K562 (cell line): ENCODE measurements around the gene C4BPB. TPM values are rescaled to one million over a fixed set of nuclear protein-coding genes. Genes with fewer than 3 reads are reported as not detected.

ENCODE experiments used
- BRD9 ChIP-seq: fragments of 450-650 bp; IDR thresholded peaks from 2 replicates; pipeline ENCODE4 v1.6.1; 2018; ENCODE audit warnings: low read depth; ENCODE audit not compliant: partially characterized antibody
- CC2D1A ChIP-seq: fragments of 450-650 bp; IDR thresholded peaks from 2 replicates; pipeline ENCODE4 v1.6.1; 2017; ENCODE audit warnings: mild to moderate bottlenecking
- DPF2 ChIP-seq: fragments of 450-650 bp; IDR thresholded peaks from 2 replicates; pipeline ENCODE4 v1.6.1; 2016
- FOXP4 ChIP-seq: sonication (generic); formaldehyde crosslinking; IDR thresholded peaks from 2 replicates; pipeline ENCODE4 v1.8.0; 2022; ENCODE audit warnings: mild to moderate bottlenecking, missing genetic modification reagents, borderline replicate concordance
- L3MBTL2 ChIP-seq: fragments of 450-650 bp; IDR thresholded peaks from 2 replicates; pipeline ENCODE4 v1.6.1; 2016; ENCODE audit warnings: mild to moderate bottlenecking, moderate library complexity
- MAFG ChIP-seq: fragments of 450-650 bp; conservative IDR thresholded peaks from 2 replicates; pipeline ENCODE4 v1.6.1; 2016; ENCODE audit warnings: missing genetic modification characterization, missing compliant biosample characterization
- MAZ ChIP-seq, 2 experiments: fragments of 450-650 bp in 1 of 2; sonication (generic) in 1 of 2; formaldehyde crosslinking; IDR thresholded peaks in 1 of 2; conservative IDR thresholded peaks in 1 of 2; 2 replicates each; pipeline versions ENCODE4 v1.4.0 to v1.5.0; 2020; ENCODE audit warnings: mild to moderate bottlenecking in 1 of 2, missing genetic modification reagents in 1 of 2
- MEIS2 ChIP-seq: fragments of 450-650 bp; IDR thresholded peaks from 2 replicates; pipeline ENCODE4 v1.6.1; 2014; ENCODE audit warnings: mild to moderate bottlenecking; ENCODE audit not compliant: partially characterized antibody
- MTA3 ChIP-seq: fragments of 450-650 bp; formaldehyde crosslinking; IDR thresholded peaks from 2 replicates; pipeline ENCODE4 v1.6.1; 2017; ENCODE audit warnings: mild to moderate bottlenecking, borderline replicate concordance
- MYBL2 ChIP-seq, 2 experiments: fragments of 450-650 bp in 1 of 2; sonication (generic) in 1 of 2; formaldehyde crosslinking in 1 of 2; IDR thresholded peaks; 2 replicates each; pipeline versions ENCODE4 v1.6.1 to v1.8.1; 2017 to 2022; ENCODE audit warnings: borderline replicate concordance in 1 of 2, inconsistent platforms in 1 of 2, low read depth in 1 of 2, mild to moderate bottlenecking in 1 of 2, missing genetic modification reagents in 1 of 2, moderate library complexity in 1 of 2
- NBN ChIP-seq: fragments of 450-650 bp; IDR thresholded peaks from 2 replicates; pipeline ENCODE4 v1.6.1; 2016; ENCODE audit warnings: low read depth, mild to moderate bottlenecking
- NR2C1 ChIP-seq, 2 experiments: fragments of 450-650 bp; IDR thresholded peaks; 2 replicates each; pipeline ENCODE4 v1.6.1; 2017; ENCODE audit warnings: mild to moderate bottlenecking in 2 of 2, antibody characterized with exemption in 1 of 2, inconsistent platforms in 1 of 2, missing compliant biosample characterization in 1 of 2, missing genetic modification characterization in 1 of 2
- SMARCE1 ChIP-seq: fragments of 450-650 bp; IDR thresholded peaks from 2 replicates; pipeline ENCODE4 v1.7.1; 2016; ENCODE audit warnings: mild to moderate bottlenecking
- SMC3 ChIP-seq: conservative IDR thresholded peaks from 2 replicates; pipeline ENCODE4 v1.6.1; 2011; ENCODE audit warnings: low read depth, low read length, improper control_type of control experiment; ENCODE audit not compliant: insufficient read depth
- SRF ChIP-seq, 2 experiments: fragments of 250-450, 450-650 bp in 1 of 2; sonication (Bioruptor Pico) in 1 of 2; sonication (generic) in 1 of 2; formaldehyde crosslinking; IDR thresholded peaks; 2 replicates each; pipeline versions ENCODE4 v1.5.0 to v1.5.1; 2020 to 2022; ENCODE audit warnings: mild to moderate bottlenecking in 1 of 2, missing genetic modification reagents in 1 of 2
- STAT5A ChIP-seq: IDR thresholded peaks from 2 replicates; pipeline ENCODE4 v1.6.1; 2012; ENCODE audit warnings: low read length, inconsistent platforms, borderline replicate concordance
- TCF7 ChIP-seq: sonication (generic); IDR thresholded peaks from 2 replicates; pipeline ENCODE4 v1.6.1; 2016; ENCODE audit warnings: antibody characterized with exemption, borderline replicate concordance
- ZBTB12 ChIP-seq: fragments of 250-450 bp; sonication (Bioruptor Pico); IDR thresholded peaks from 2 replicates; pipeline ENCODE4 v1.4.0; 2020
- polyA plus RNA-seq, 8 experiments: library from polyadenylated mRNA; depleted of rRNA in 4 of 8; stranded (reverse) in 5 of 8; unstranded in 3 of 8; fragments of >200 nt; fragmentation: Nextera tagmentation in 2 of 8; fragmentation: Illumina TruSeq in 1 of 8; extraction: Ambion mirVana in 2 of 8; extraction: Trizol in 1 of 8; gene quantifications; 2 replicates each; pipeline versions ENCODE4 v1.2.1 to v1.2.3, GENCODE V29; 2011 to 2014; ENCODE audit warnings: inconsistent platforms in 1 of 8, missing spikeins in 1 of 8
- total RNA-seq, 7 experiments: library from RNA; depleted of rRNA in 6 of 7; stranded (reverse); fragments of >200 nt in 6 of 7; fragmentation: Illumina TruSeq in 2 of 7; extraction: Trizol in 2 of 7; gene quantifications; 2 replicates each; pipeline versions ENCODE4 v1.2.1 to v1.2.3, GENCODE V29; 2011 to 2021; ENCODE audit warnings: low replicate concordance in 1 of 7

Gene C4BPB
- total and polyA plus RNA-seq, 9 of the 15 experiments (the other 6 are each of a cell fraction or from before 2014, with no cell fraction given) = not detected

GRCh38 chr1:207084701-207085180 is 3.9 kb upstream of the C4BPB start (continued):
- peak; percentile 30; the same call in 1 of the 2 replicates for TF ChIP-seq ZBTB12
- 0 out of 4 replicates have a peak, but pooled peaks of 1 of the 2 experiments have one; percentile 32 for TF ChIP-seq SRF (CRISPR knock-in tag; IDR thresholded peaks at IDR 0.05)
- peak; percentile 62; the same call in 1 of the 2 replicates for TF ChIP-seq STAT5A
- peak; percentile 97 for TF ChIP-seq SMC3
- peak; percentile 64 for TF ChIP-seq L3MBTL2
- TF ChIP-seq DPF2 = peak; percentile 87
- no peak for TF ChIP-seq FOXP4 (CRISPR knock-in tag)
- peak; percentile 74; the same call in 1 of the 2 replicates for TF ChIP-seq MTA3
- TF ChIP-seq MYBL2 (IDR thresholded peaks at IDR 0.05; ENCODE audit: low read depth) = no peak
- no peak for TF ChIP-seq MYBL2 (CRISPR knock-in tag; IDR thresholded peaks at IDR 0.05; ENCODE audit: borderline replicate concordance)
- TF ChIP-seq TCF7 = peak; percentile 58; the same call in 1 of the 2 replicates
- TF ChIP-seq NR2C1 (IDR thresholded peaks at IDR 0.05) = no peak; the same call in 1 of the 2 replicates
- peak; percentile 65; the same call in 1 of the 2 replicates for TF ChIP-seq NR2C1 (tag; IDR thresholded peaks at IDR 0.05)
- peak; percentile 71 for TF ChIP-seq SMARCE1
- peak; percentile 72 for TF ChIP-seq NBN
- TF ChIP-seq MAZ (CRISPR knock-in tag; conservative IDR thresholded peaks at IDR 0.05 in 1 of 2, IDR thresholded peaks at IDR 0.05 in 1 of 2) = peak; percentile 75 to 86
- peak; percentile 56; the same call in 1 of the 2 replicates for TF ChIP-seq MAFG (tag)
- peak; percentile 75 for TF ChIP-seq MEIS2
- peak; percentile 81; the same call in 1 of the 2 replicates for TF ChIP-seq CC2D1A
- peak; percentile 35 for TF ChIP-seq BRD9
